ENCODE measurements around the gene GCN1. TPM values are rescaled to one million over a fixed set of nuclear protein-coding genes. Genes with fewer than 3 reads are reported as not detected.

The GCN1 gene
- polyA plus RNA-seq, 1 donor (not counting 4 experiments of a cell fraction or from before 2014, with no cell fraction given) = 34.1 TPM

- H3K9ac ChIP-seq (ENCODE audit: control insufficient read depth, extremely low read depth, insufficient read depth, low read length) = no peak overlapping the region
- H3K27ac ChIP-seq (ENCODE audit: control insufficient read depth, insufficient read depth, low read length) = no peak overlapping the region
- peaks cover 94% of the 10 kb centered on the region for H3K79me2 ChIP-seq (ENCODE audit: control insufficient read depth, insufficient read depth, low read length)
- dilution Hi-C loops (cut with MboI; ENCODE audit: extremely low pct_ligation_motif_present, low sequenced_read_pairs) = no loop called here
- no peak overlapping the region for H2AFZ ChIP-seq (ENCODE audit: control insufficient read depth, low read length)
- H3K27me3 ChIP-seq (ENCODE audit: control insufficient read depth, extremely low read depth, insufficient read depth, low read length) = no peaks in the 10 kb centered on the region
- DNase-seq (ENCODE audit: low read depth, low spot score) = no peak
- H3K36me3 ChIP-seq (ENCODE audit: control insufficient read depth in 2 of 2, extremely low read depth in 1 of 2, insufficient read depth in 2 of 2, low read length in 2 of 2) = peaks cover 25 to 26% of the 10 kb centered on the region in 2 experiments
- no peak for FAIRE-seq
- H4K20me1 ChIP-seq (ENCODE audit: control insufficient read depth, extremely low read depth, insufficient read depth, low read length) = peaks cover 39% of the 10 kb centered on the region
- TF ChIP-seq CTCF (optimal IDR thresholded peaks at IDR 0.05 in 1 of 3, IDR thresholded peaks at IDR 0.05 in 1 of 3, conservative IDR thresholded peaks at IDR 0.05 in 1 of 3; ENCODE audit: extremely low read depth in 1 of 3, insufficient read depth in 2 of 3, low read length in 3 of 3) (no peak), EZH2 (IDR thresholded peaks at IDR 0.05; ENCODE audit: low read length) (no peak)
- H3K9me1 ChIP-seq (ENCODE audit: control insufficient read depth, extremely low read depth, insufficient read depth, low read length) = peaks cover 5% of the 10 kb centered on the region
- peaks cover 87% of the 10 kb centered on the region for H3K4me1 ChIP-seq (ENCODE audit: control insufficient read depth, extremely low read depth, insufficient read depth, low read length)
- no peaks in the 10 kb centered on the region for H3K9me3 ChIP-seq (ENCODE audit: control insufficient read depth, low read depth, low read length)
- H3K4me2 ChIP-seq (ENCODE audit: control insufficient read depth, extremely low read depth, insufficient read depth, low read depth, low read length) = no peak overlapping the region
- no peak overlapping the region for H3K4me3 ChIP-seq (ENCODE audit: control insufficient read depth in 2 of 3, extremely low read depth in 1 of 3, insufficient read depth in 2 of 3, low read depth in 1 of 3, low read length in 3 of 3)
Observed at GRCh38 chr12:120242971-120243699, 48.6 kb upstream of the GCN1 start.

GRCh38 chr12:120242275-120242799, 47.8 kb upstream of the GCN1 start:
- H3K4me3 ChIP-seq (ENCODE audit: control insufficient read depth in 2 of 3, extremely low read depth in 1 of 3, insufficient read depth in 2 of 3, low read depth in 1 of 3, low read length in 3 of 3) = no peak overlapping the region
- H4K20me1 ChIP-seq (ENCODE audit: control insufficient read depth, extremely low read depth, insufficient read depth, low read length) = peaks cover 37% of the 10 kb centered on the region
- H3K4me1 ChIP-seq (ENCODE audit: control insufficient read depth, extremely low read depth, insufficient read depth, low read length) = peaks cover 87% of the 10 kb centered on the region
- H2AFZ ChIP-seq (ENCODE audit: control insufficient read depth, low read length) = no peak overlapping the region
- H3K9ac ChIP-seq (ENCODE audit: control insufficient read depth, extremely low read depth, insufficient read depth, low read length) = peak overlapping the region; percentile 19
- DNase-seq (ENCODE audit: low read depth, low spot score) = no peak
- peaks cover 94% of the 10 kb centered on the region for H3K79me2 ChIP-seq (ENCODE audit: control insufficient read depth, insufficient read depth, low read length)
- H3K4me2 ChIP-seq (ENCODE audit: control insufficient read depth, extremely low read depth, insufficient read depth, low read depth, low read length) = peak overlapping the region; percentile 15
- dilution Hi-C loops (cut with MboI; ENCODE audit: extremely low pct_ligation_motif_present, low sequenced_read_pairs) = no loop called here
- peaks cover 26 to 27% of the 10 kb centered on the region in 2 experiments for H3K36me3 ChIP-seq (ENCODE audit: control insufficient read depth in 2 of 2, extremely low read depth in 1 of 2, insufficient read depth in 2 of 2, low read length in 2 of 2)
- H3K27me3 ChIP-seq (ENCODE audit: control insufficient read depth, extremely low read depth, insufficient read depth, low read length) = no peaks in the 10 kb centered on the region
- FAIRE-seq = no peak
- H3K27ac ChIP-seq (ENCODE audit: control insufficient read depth, insufficient read depth, low read length) = no peak overlapping the region
- H3K9me3 ChIP-seq (ENCODE audit: control insufficient read depth, low read depth, low read length) = no peaks in the 10 kb centered on the region
- TF ChIP-seq CTCF (optimal IDR thresholded peaks at IDR 0.05 in 1 of 3, IDR thresholded peaks at IDR 0.05 in 1 of 3, conservative IDR thresholded peaks at IDR 0.05 in 1 of 3; ENCODE audit: extremely low read depth in 1 of 3, insufficient read depth in 2 of 3, low read length in 3 of 3) = no peak
- no peak for TF ChIP-seq EZH2 (IDR thresholded peaks at IDR 0.05; ENCODE audit: low read length)
- H3K9me1 ChIP-seq (ENCODE audit: control insufficient read depth, extremely low read depth, insufficient read depth, low read length) = peaks cover 4% of the 10 kb centered on the region
